Uterus (tissue), 4 donors: ENCODE measurements around the gene FOXN1. TPM values are rescaled to one million over a fixed set of nuclear protein-coding genes. Genes with fewer than 3 reads are reported as not detected.

ENCODE experiments used
- DNase-seq, 2 donors: peaks; one replicate each; pipeline ENCODE4 v3.0.0-alpha.2; 2019 to 2020
- H3K27ac ChIP-seq, 2 donors: fragments of 200-600 bp; sonication (generic); 1 replicate in 1 of 2; 2 replicates in 1 of 2; pipeline ENCODE4 v1.5.1; 2016 to 2018
- H3K27me3 ChIP-seq, 2 donors: fragments of 200-600 bp; sonication (generic); one replicate each; pipeline ENCODE4 v1.5.1; 2018 to 2019; ENCODE audit warnings: control low read depth in 1 of 2
- H3K36me3 ChIP-seq, 2 donors: fragments of 200-600 bp; sonication (generic); one replicate each; pipeline ENCODE4 v1.5.1; 2019; ENCODE audit warnings: control low read depth in 1 of 2
- H3K4me1 ChIP-seq, 2 donors: fragments of 200-600 bp; sonication (generic); one replicate each; pipeline ENCODE4 v1.5.1; 2018 to 2019; ENCODE audit warnings: control low read depth in 1 of 2
- H3K4me3 ChIP-seq, 2 donors: fragments of 200-600 bp; sonication (generic); 1 replicate in 1 of 2; 2 replicates in 1 of 2; pipeline ENCODE4 v1.5.1; 2018 to 2019; ENCODE audit warnings: mild to moderate bottlenecking in 1 of 2
- H3K9me3 ChIP-seq, 2 donors: fragments of 200-600 bp; sonication (generic); one replicate each; pipeline ENCODE4 v1.5.1; 2019; ENCODE audit warnings: control low read depth in 1 of 2
- POLR2A ChIP-seq, 2 donors: fragments of 450-650 bp; IDR thresholded peaks; one replicate each; pipeline ENCODE4 v1.6.1; 2016; ENCODE audit warnings: antibody characterized with exemption in 2 of 2, mild to moderate bottlenecking in 1 of 2, moderate library complexity in 1 of 2
- intact Hi-C: fragments of 100-400 bp; cut with DNase I; formaldehyde crosslinking; loops from one replicate; pipeline ENCODE4 v1.15.1; 2023; ENCODE audit warnings: low total_unique reads
- total RNA-seq, 4 donors: library from RNA; depleted of rRNA in 3 of 4; stranded (reverse); fragments of >200 nt in 3 of 4; gene quantifications; one replicate each; pipeline versions ENCODE4 v1.1.0 to v1.2.4, GENCODE V29; 2014 to 2023
- TF ChIP-seq, protein P1 (sequence below), 4 experiments: fragments of 200-600 bp in 2 of 4; fragments of 450-650 bp in 2 of 4; sonication (generic) in 2 of 4; IDR thresholded peaks; one replicate each; pipeline ENCODE4 v1.5.1; 2016 to 2019; ENCODE audit warnings: antibody characterized with exemption in 4 of 4, mild to moderate bottlenecking in 2 of 4, moderate library complexity in 1 of 4
- donor health status: DM: yes; HTN: yes; CAD: no.

The FOXN1 gene
- total RNA-seq, 4 donors from 2014 or later = not detected

DNA sequence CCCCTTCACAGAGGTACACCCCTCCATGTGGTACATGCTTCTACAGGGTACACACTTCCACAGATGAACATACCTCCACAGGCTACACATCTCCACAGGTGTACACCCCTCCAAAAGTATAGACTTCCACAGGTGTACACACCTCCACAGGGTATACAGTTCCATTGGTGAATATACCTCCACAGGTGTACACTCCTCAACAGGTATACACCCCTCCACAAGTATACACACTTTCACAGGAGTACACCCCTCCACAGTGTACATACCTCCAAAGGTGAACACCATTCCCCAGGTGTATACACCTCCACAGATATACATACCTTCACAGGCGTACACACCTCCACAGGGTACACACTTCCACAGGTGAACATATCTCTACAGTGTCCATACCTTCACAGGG is 9.4 kb downstream of the FOXN1 start:
- no peak overlapping the region for H3K4me3 ChIP-seq
- H3K4me1 ChIP-seq = no peaks in the 10 kb centered on the region
- H3K36me3 ChIP-seq = no peaks in the 10 kb centered on the region
- TF ChIP-seq POLR2A (IDR thresholded peaks at IDR 0.05) = no peak
- TF ChIP-seq, protein P1, sequence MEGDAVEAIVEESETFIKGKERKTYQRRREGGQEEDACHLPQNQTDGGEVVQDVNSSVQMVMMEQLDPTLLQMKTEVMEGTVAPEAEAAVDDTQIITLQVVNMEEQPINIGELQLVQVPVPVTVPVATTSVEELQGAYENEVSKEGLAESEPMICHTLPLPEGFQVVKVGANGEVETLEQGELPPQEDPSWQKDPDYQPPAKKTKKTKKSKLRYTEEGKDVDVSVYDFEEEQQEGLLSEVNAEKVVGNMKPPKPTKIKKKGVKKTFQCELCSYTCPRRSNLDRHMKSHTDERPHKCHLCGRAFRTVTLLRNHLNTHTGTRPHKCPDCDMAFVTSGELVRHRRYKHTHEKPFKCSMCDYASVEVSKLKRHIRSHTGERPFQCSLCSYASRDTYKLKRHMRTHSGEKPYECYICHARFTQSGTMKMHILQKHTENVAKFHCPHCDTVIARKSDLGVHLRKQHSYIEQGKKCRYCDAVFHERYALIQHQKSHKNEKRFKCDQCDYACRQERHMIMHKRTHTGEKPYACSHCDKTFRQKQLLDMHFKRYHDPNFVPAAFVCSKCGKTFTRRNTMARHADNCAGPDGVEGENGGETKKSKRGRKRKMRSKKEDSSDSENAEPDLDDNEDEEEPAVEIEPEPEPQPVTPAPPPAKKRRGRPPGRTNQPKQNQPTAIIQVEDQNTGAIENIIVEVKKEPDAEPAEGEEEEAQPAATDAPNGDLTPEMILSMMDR (IDR thresholded peaks at IDR 0.05) = no peak
- DNase-seq = no peak
- H3K27me3 ChIP-seq = no peaks in the 10 kb centered on the region
- H3K27ac ChIP-seq = no peak overlapping the region
- H3K9me3 ChIP-seq = no peaks in the 10 kb centered on the region
- intact Hi-C loops = no loop called here

DNA sequence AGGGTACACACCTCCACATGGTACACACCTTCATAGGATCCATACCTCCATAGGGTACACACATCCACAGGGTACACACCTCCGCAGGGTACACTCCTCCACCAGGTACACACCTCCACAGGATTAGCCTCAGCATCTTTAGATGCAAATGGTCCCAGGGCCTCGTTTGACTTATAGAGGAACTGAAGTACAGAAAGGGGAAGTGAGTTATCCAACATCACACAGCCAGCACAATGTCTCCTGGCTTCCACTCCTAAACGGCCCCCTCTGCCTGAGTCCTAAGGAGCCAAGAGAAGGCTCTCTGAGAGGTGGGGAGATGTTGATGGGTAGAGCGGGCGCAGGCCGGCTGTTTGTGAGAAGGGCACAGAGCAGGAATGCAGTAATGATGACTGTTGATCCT is 12.0 kb downstream of the FOXN1 start:
- intact Hi-C loops = no loop called here
- Histone ChIP-seq H3K4me3 (no peak overlapping the region), H3K4me1 (no peaks in the 10 kb centered on the region), H3K9me3 (no peaks in the 10 kb centered on the region), H3K36me3 (no peaks in the 10 kb centered on the region), H3K27me3 (no peaks in the 10 kb centered on the region), H3K27ac (no peak overlapping the region)
- DNase-seq = no peak
- TF ChIP-seq POLR2A (IDR thresholded peaks at IDR 0.05) = no peak
- TF ChIP-seq, protein P1 (IDR thresholded peaks at IDR 0.05) = no peak

DNA sequence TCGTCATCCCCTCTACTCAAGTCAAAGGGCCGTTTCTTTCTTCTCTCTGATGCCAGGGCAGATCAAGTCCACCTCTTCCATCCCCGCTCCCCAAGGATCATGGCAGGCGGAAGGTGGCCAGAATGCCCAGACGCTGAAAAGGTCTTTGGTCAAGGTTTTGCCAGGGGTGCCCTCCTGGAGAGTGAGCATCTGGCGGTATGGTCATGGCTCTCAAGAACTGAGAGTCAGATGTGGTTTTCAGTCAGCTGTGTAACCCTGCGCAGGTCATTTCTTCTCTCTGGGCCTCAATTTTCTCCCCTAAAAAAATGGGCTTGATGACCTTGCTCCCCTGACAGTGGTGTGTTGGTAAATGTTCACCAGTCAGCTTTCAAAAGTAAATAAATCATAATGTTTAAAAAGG is 12.4 kb downstream of the FOXN1 start:
- H3K27me3 ChIP-seq = no peaks in the 10 kb centered on the region
- no peak for TF ChIP-seq POLR2A (IDR thresholded peaks at IDR 0.05)
- TF ChIP-seq, protein P1 (IDR thresholded peaks at IDR 0.05) = no peak
- DNase-seq = no peak

DNA sequence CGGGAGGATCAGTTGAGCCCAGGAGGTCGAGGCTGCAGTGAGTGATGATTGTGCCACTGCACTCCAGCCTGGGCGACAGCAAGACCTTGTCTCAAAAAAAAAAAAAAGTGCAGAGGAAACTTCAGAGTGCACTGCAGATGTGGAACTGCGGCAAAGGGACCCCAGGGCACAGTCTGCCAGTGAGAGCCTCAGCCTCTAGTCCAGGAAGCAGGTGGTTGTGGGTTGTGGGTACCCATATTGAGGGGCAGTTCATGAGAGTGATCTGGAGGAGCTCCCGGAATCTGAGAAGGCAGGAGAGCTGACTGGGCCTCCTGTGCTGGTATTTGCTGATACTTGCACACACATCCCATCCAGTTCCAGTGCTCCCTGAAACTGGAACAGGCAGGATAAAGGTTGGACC is 13.1 kb downstream of the FOXN1 start:
- Histone ChIP-seq H3K27ac (no peak overlapping the region), H3K4me1 (no peaks in the 10 kb centered on the region), H3K9me3 (no peaks in the 10 kb centered on the region), H3K4me3 (no peak overlapping the region), H3K36me3 (no peaks in the 10 kb centered on the region), H3K27me3 (no peaks in the 10 kb centered on the region)
- no peak for TF ChIP-seq POLR2A (IDR thresholded peaks at IDR 0.05)
- TF ChIP-seq, protein P1 (IDR thresholded peaks at IDR 0.05) = no peak
- intact Hi-C loops = no loop called here
- no peak for DNase-seq

More for the DNA sequence above, 12.4 kb downstream of the FOXN1 start:
- H3K9me3 ChIP-seq = no peaks in the 10 kb centered on the region
- no peak overlapping the region for H3K4me3 ChIP-seq
- no peak overlapping the region for H3K27ac ChIP-seq
- H3K4me1 ChIP-seq = no peaks in the 10 kb centered on the region
- no peaks in the 10 kb centered on the region for H3K36me3 ChIP-seq
- intact Hi-C loops = no loop called here

DNA sequence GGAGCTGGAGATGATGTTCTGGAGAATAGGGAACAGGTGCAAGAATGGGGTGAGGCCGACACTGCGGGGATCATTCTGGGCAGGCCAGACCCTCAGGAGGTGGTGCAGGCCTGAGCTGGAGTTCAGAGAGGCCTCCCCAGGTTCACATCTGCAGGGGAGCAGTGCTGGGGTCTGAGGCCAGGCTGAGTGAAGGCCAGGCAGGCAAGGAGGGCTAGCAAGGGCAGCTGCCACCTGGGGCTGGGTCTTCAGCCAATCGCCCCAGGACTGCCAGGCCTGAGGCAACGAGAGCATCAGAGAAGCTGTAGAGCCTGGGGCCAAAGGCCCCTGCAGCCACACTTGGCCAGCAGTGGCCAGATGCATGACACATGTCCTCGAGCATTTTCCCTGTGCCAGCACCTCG is 14.5 kb downstream of the FOXN1 start:
- no peaks in the 10 kb centered on the region for H3K4me1 ChIP-seq
- H3K36me3 ChIP-seq = no peaks in the 10 kb centered on the region
- H3K9me3 ChIP-seq = no peaks in the 10 kb centered on the region
- no peak overlapping the region for H3K4me3 ChIP-seq
- TF ChIP-seq, protein P1 (IDR thresholded peaks at IDR 0.05) = no peak
- TF ChIP-seq POLR2A (IDR thresholded peaks at IDR 0.05) = no peak
- H3K27ac ChIP-seq = no peak overlapping the region
- H3K27me3 ChIP-seq = no peaks in the 10 kb centered on the region
- intact Hi-C loops = no loop called here
- DNase-seq = no peak
